Mammary epithelial cell (primary cell): ENCODE data around the gene RBMS2.

Source experiments
- CTCF ChIP-seq, 2 donors: IDR thresholded peaks in 1 of 2; conservative IDR thresholded peaks in 1 of 2; 2 replicates each; pipeline ENCODE4 v1.5.1; 2011 to 2012; ENCODE audit warnings: inconsistent platforms in 2 of 2, low read length in 2 of 2, mild to moderate bottlenecking in 2 of 2, control low read depth in 1 of 2, low read depth in 1 of 2; ENCODE audit not compliant: insufficient read depth in 1 of 2; ENCODE audit errors: extremely low read depth in 1 of 2
- EZH2 ChIP-seq: IDR thresholded peaks from 2 replicates; pipeline ENCODE4 v1.6.1; 2012; ENCODE audit warnings: low read length, inconsistent platforms, borderline replicate concordance

GRCh38 chr12:56578983-56579546 lies 57.4 kb downstream of the RBMS2 start:
- TF ChIP-seq CTCF (conservative IDR thresholded peaks at IDR 0.05 in 1 of 2, IDR thresholded peaks at IDR 0.05 in 1 of 2; ENCODE audit: extremely low read depth in 1 of 2, insufficient read depth in 1 of 2, low read depth in 1 of 2, low read length in 2 of 2) = no peak
- no peak for TF ChIP-seq EZH2
